Measurements from ENCODE around the gene OR52N5.

The OR52N5 gene

GRCh38 chr11:5783255-5783654, at the start of gene OR52N5:
Gene OR52N5 (minus strand): TSS chr11:5783355. CDS start chr11:5778634, 4,721 bp downstream.
- Histone ChIP-seq H3K4me3 (ENCODE audit: insufficient read depth, low read length, poor library complexity, severe bottlenecking) (no peak within 1 kb of the TSS), H3K36me3 (ENCODE audit: low read length) (no peaks in the 10 kb centered on the region), H3K9me3 (ENCODE audit: insufficient read depth, low read length) (no peaks in the 10 kb centered on the region), H3K79me2 (ENCODE audit: insufficient read depth, low read length) (no peaks in the 10 kb centered on the region), H3K9ac (ENCODE audit: low read length) (no peak within 1 kb of the TSS), H3K27me3 (ENCODE audit: low read length) (no peaks in the 10 kb centered on the region), H3K9me2 (replicated peaks; ENCODE audit: insufficient read depth, low read length) (no peaks in the 10 kb centered on the region), H2AFZ (ENCODE audit: low read depth, low read length, severe bottlenecking) (no peak within 1 kb of the TSS), H3K4me2 (ENCODE audit: low read depth, low read length, poor library complexity, severe bottlenecking) (no peak within 1 kb of the TSS), H4K20me1 (ENCODE audit: low read depth, low read length) (no peaks in the 10 kb centered on the region), H3K27ac (ENCODE audit: low read depth, low read length) (no peak within 1 kb of the TSS), H3F3A (ENCODE audit: insufficient read depth) (no peaks in the 10 kb centered on the region)
- TF ChIP-seq EZH2phosphoT487 (conservative IDR thresholded peaks at IDR 0.05; ENCODE audit: low read length): no peak
- TF ChIP-seq, protein P1, sequence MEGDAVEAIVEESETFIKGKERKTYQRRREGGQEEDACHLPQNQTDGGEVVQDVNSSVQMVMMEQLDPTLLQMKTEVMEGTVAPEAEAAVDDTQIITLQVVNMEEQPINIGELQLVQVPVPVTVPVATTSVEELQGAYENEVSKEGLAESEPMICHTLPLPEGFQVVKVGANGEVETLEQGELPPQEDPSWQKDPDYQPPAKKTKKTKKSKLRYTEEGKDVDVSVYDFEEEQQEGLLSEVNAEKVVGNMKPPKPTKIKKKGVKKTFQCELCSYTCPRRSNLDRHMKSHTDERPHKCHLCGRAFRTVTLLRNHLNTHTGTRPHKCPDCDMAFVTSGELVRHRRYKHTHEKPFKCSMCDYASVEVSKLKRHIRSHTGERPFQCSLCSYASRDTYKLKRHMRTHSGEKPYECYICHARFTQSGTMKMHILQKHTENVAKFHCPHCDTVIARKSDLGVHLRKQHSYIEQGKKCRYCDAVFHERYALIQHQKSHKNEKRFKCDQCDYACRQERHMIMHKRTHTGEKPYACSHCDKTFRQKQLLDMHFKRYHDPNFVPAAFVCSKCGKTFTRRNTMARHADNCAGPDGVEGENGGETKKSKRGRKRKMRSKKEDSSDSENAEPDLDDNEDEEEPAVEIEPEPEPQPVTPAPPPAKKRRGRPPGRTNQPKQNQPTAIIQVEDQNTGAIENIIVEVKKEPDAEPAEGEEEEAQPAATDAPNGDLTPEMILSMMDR (IDR thresholded peaks at IDR 0.05; ENCODE audit: insufficient read depth, low read length, poor library complexity, severe bottlenecking): no peak

- Histone ChIP-seq H2AFZ (ENCODE audit: low read depth, low read length, severe bottlenecking) (no peak overlapping the region), H3K36me3 (ENCODE audit: low read length) (no peaks in the 10 kb centered on the region), H3K4me3 (ENCODE audit: insufficient read depth, low read length, poor library complexity, severe bottlenecking) (no peak overlapping the region), H3K9me3 (ENCODE audit: insufficient read depth, low read length) (no peaks in the 10 kb centered on the region), H3K27ac (ENCODE audit: low read depth, low read length) (no peak overlapping the region), H3K27me3 (ENCODE audit: low read length) (no peaks in the 10 kb centered on the region), H3K79me2 (ENCODE audit: insufficient read depth, low read length) (no peaks in the 10 kb centered on the region), H3F3A (ENCODE audit: insufficient read depth) (no peaks in the 10 kb centered on the region), H3K4me2 (ENCODE audit: low read depth, low read length, poor library complexity, severe bottlenecking) (no peak overlapping the region), H3K9me2 (replicated peaks; ENCODE audit: insufficient read depth, low read length) (no peaks in the 10 kb centered on the region), H3K9ac (ENCODE audit: low read length) (no peak overlapping the region), H4K20me1 (ENCODE audit: low read depth, low read length) (no peaks in the 10 kb centered on the region)
- no peak for TF ChIP-seq EZH2phosphoT487 (conservative IDR thresholded peaks at IDR 0.05; ENCODE audit: low read length)
- TF ChIP-seq, protein P1 (IDR thresholded peaks at IDR 0.05; ENCODE audit: insufficient read depth, low read length, poor library complexity, severe bottlenecking): no peak
Measured at GRCh38 chr11:5831196-5831829, 48.2 kb upstream of the OR52N5 start.

DNA sequence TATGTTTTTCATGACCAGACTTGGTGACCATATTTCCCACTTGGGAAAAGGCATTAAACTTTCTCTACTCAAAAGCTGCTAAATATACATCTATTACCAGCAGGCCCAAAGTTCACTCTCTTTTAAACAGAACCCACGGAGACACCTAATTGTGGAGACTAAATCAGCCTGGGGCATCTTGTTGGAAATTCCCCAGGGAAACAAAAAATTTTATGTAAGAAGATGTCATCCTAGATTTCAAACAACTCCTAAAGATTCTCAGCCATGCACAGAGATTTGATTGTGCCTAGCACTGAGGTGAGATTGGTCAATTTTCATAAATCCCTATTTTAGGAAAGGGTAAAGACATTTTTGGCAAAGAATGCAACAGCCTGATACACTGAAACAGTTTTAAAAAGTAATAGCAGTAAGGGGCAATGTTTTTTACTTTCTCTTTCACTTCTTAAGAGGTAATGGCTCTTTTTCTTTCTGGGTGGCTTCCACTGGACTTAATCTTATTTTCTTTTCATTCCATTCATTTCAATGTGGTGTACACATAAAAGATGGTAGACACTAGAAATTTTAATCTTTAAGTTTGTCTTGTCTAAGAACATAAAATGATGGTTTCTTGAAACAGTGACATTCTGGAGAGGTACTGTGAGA, 35.2 kb upstream of the OR52N5 start:
- no peaks in the 10 kb centered on the region for H3K36me3 ChIP-seq (ENCODE audit: low read length)
- no peak overlapping the region for H3K4me2 ChIP-seq (ENCODE audit: low read depth, low read length, poor library complexity, severe bottlenecking)
- H4K20me1 ChIP-seq (ENCODE audit: low read depth, low read length): no peaks in the 10 kb centered on the region
- no peak overlapping the region for H3K27ac ChIP-seq (ENCODE audit: low read depth, low read length)
- TF ChIP-seq EZH2phosphoT487 (conservative IDR thresholded peaks at IDR 0.05; ENCODE audit: low read length): no peak
- TF ChIP-seq, protein P1 (IDR thresholded peaks at IDR 0.05; ENCODE audit: insufficient read depth, low read length, poor library complexity, severe bottlenecking): no peak
- H3K79me2 ChIP-seq (ENCODE audit: insufficient read depth, low read length): no peaks in the 10 kb centered on the region
- H3K9me3 ChIP-seq (ENCODE audit: insufficient read depth, low read length): no peaks in the 10 kb centered on the region
- H2AFZ ChIP-seq (ENCODE audit: low read depth, low read length, severe bottlenecking): no peak overlapping the region
- H3K9ac ChIP-seq (ENCODE audit: low read length): no peak overlapping the region
- H3K4me3 ChIP-seq (ENCODE audit: insufficient read depth, low read length, poor library complexity, severe bottlenecking): no peak overlapping the region
- no peaks in the 10 kb centered on the region for H3K27me3 ChIP-seq (ENCODE audit: low read length)
- no peaks in the 10 kb centered on the region for H3F3A ChIP-seq (ENCODE audit: insufficient read depth)
- H3K9me2 ChIP-seq (replicated peaks; ENCODE audit: insufficient read depth, low read length): no peaks in the 10 kb centered on the region
